A673 (cell line): ENCODE measurements around the gene DOK6. TPM values are rescaled to one million over a fixed set of nuclear protein-coding genes. Genes with fewer than 3 reads are reported as not detected.

Source experiments
- BruUV-seq: library from RNA; stranded (reverse); fragments of 400-500 nt; replicated peaks from 2 replicates; lab custom pipeline; 2021; lab: Mats Ljungman, UMichigan
- CTCF ChIA-PET: fragments of 300-600 bp; sonication (Branson Sonifier 250); formaldehyde crosslinking; loops from one replicate; lab custom pipeline; 2022; ENCODE audit warnings: antibody characterized with exemption; lab: Charles Lee
- POLR2A ChIA-PET: fragments of 300-600 bp; sonication (Branson Sonifier 250); formaldehyde crosslinking; loops from one replicate; lab custom pipeline; 2022; ENCODE audit warnings: antibody characterized with exemption; ENCODE audit not compliant: low non-redundant PET; lab: Charles Lee
- DNase-seq: peaks from one replicate; pipeline ENCODE4 v3.0.0-alpha.2; 2015; ENCODE audit warnings: low spot score
- H3K27ac ChIP-seq: fragments of 200-600 bp; sonication (generic); 2 replicates; pipeline ENCODE4 v1.5.1; 2016; ENCODE audit warnings: mixed run types, low read depth, mild to moderate bottlenecking, mixed read lengths, antibody characterized with exemption, low read length; ENCODE audit not compliant: poor library complexity, severe bottlenecking
- H3K27me3 ChIP-seq: fragments of 200-600 bp; sonication (generic); replicated peaks from 2 replicates; pipeline ENCODE4 v1.6.1; 2017; ENCODE audit warnings: mixed run types, low read depth, mild to moderate bottlenecking, mixed read lengths, antibody characterized with exemption, low read length; ENCODE audit not compliant: insufficient read depth, poor library complexity
- H3K36me3 ChIP-seq: fragments of 200-600 bp; sonication (generic); 2 replicates; pipeline ENCODE4 v1.6.1; 2016; ENCODE audit warnings: mixed run types, mild to moderate bottlenecking, mixed read lengths, antibody characterized with exemption, low read length; ENCODE audit not compliant: insufficient read depth, poor library complexity, severe bottlenecking
- H3K4me1 ChIP-seq: fragments of 200-600 bp; sonication (generic); 2 replicates; pipeline ENCODE4 v1.6.1; 2017; ENCODE audit warnings: mixed run types, mild to moderate bottlenecking, mixed read lengths, antibody characterized with exemption, low read length; ENCODE audit not compliant: insufficient read depth, poor library complexity, severe bottlenecking
- H3K4me3 ChIP-seq: fragments of 200-600 bp; sonication (generic); 2 replicates; pipeline ENCODE4 v1.5.1; 2016; ENCODE audit warnings: low read depth, mixed run types, mild to moderate bottlenecking, mixed read lengths, low read length; ENCODE audit not compliant: poor library complexity, severe bottlenecking
- H3K9me3 ChIP-seq: fragments of 200-600 bp; sonication (generic); 2 replicates; pipeline ENCODE4 v1.6.1; 2016; ENCODE audit warnings: mixed run types, low read depth, mild to moderate bottlenecking, mixed read lengths, antibody characterized with exemption, low read length; ENCODE audit not compliant: poor library complexity, severe bottlenecking
- CTCF ChIP-seq: fragments of 300-800, 200-600 bp; sonication (generic); conservative IDR thresholded peaks from 2 replicates; pipeline ENCODE4 v1.5.1; 2017; ENCODE audit warnings: low read depth, mild to moderate bottlenecking, antibody characterized with exemption, low read length, moderate library complexity, mixed read lengths
- EZH2 ChIP-seq: fragments of 200-600 bp; sonication (generic); IDR thresholded peaks from 2 replicates; pipeline ENCODE4 v1.6.1; 2017; ENCODE audit warnings: borderline replicate concordance, low read depth, mild to moderate bottlenecking, mixed read lengths, antibody characterized with exemption, low read length; ENCODE audit not compliant: poor library complexity, severe bottlenecking
- intact Hi-C: fragments of 100-400 bp; cut with micrococcal nuclease; formaldehyde crosslinking; loops from one replicate; pipeline ENCODE4 v1.10.0; 2022; ENCODE audit not compliant: unreplicated experiment
- total RNA-seq: library from RNA; stranded (reverse); gene quantifications from 2 replicates; pipeline ENCODE4 v1.2.3, GENCODE V29; 2021

DOK6 gene
- total RNA-seq, 1 experiment from 2014 or later: 13.7 TPM

GRCh38 chr18:69556228-69556627 is 155.5 kb downstream of the DOK6 start:
- Histone ChIP-seq H3K27me3 (no peaks in the 10 kb centered on the region), H3K4me1 (peaks cover 7% of the 10 kb centered on the region), H3K4me3 (no peak overlapping the region), H3K36me3 (no peaks in the 10 kb centered on the region), H3K27ac (no peak overlapping the region), H3K9me3 (no peaks in the 10 kb centered on the region)
- DNase-seq: no peak
- no TSS peak for BruUV-seq
- ChIA-PET POLR2A (no interaction called here), CTCF (no interaction called here)
- TF ChIP-seq CTCF (no peak), EZH2 (no peak)
- intact Hi-C loops: no loop called here

GRCh38 chr18:69557282-69557681 is 156.6 kb downstream of the DOK6 start:
- no peaks in the 10 kb centered on the region for H3K36me3 ChIP-seq
- H3K27ac ChIP-seq: no peak overlapping the region
- peak; percentile 20 for DNase-seq
- peaks cover 7% of the 10 kb centered on the region for H3K4me1 ChIP-seq
- CTCF ChIA-PET: no interaction called here
- intact Hi-C loops: no loop called here
- POLR2A ChIA-PET: no interaction called here
- H3K9me3 ChIP-seq: peaks cover 4% of the 10 kb centered on the region
- no TSS peak for BruUV-seq
- no peak for TF ChIP-seq EZH2
- no peak overlapping the region for H3K4me3 ChIP-seq
- H3K27me3 ChIP-seq: no peaks in the 10 kb centered on the region

GRCh38 chr18:69558052-69558451 is 157.4 kb downstream of the DOK6 start:
- no peak for DNase-seq
- CTCF ChIA-PET: no interaction called here
- Histone ChIP-seq H3K36me3 (no peaks in the 10 kb centered on the region), H3K27me3 (no peaks in the 10 kb centered on the region), H3K4me3 (no peak overlapping the region), H3K9me3 (peaks cover 4% of the 10 kb centered on the region), H3K27ac (no peak overlapping the region), H3K4me1 (peaks cover 7% of the 10 kb centered on the region)
- intact Hi-C loops: no loop called here
- TF ChIP-seq EZH2 (no peak), CTCF (no peak)
- POLR2A ChIA-PET: no interaction called here
- no TSS peak for BruUV-seq

GRCh38 chr18:69559604-69560003 is 158.9 kb downstream of the DOK6 start:
- Histone ChIP-seq H3K4me3 (no peak overlapping the region), H3K4me1 (peaks cover 7% of the 10 kb centered on the region), H3K9me3 (peaks cover 4% of the 10 kb centered on the region), H3K27me3 (no peaks in the 10 kb centered on the region), H3K36me3 (no peaks in the 10 kb centered on the region), H3K27ac (no peak overlapping the region)
- intact Hi-C loops: no loop called here
- BruUV-seq: no TSS peak
- no peak for TF ChIP-seq EZH2
- no peak for TF ChIP-seq CTCF
- ChIA-PET CTCF (no interaction called here), POLR2A (no interaction called here)
- DNase-seq: no peak
